H1 (cell line): ENCODE data around the gene SCCPDH. TPM values are rescaled to one million over a fixed set of nuclear protein-coding genes. Genes with fewer than 3 reads are reported as not detected.

Experiments used
- CTCF ChIA-PET: fragments of 300-600 bp; sonication (Branson Sonifier 250); formaldehyde crosslinking; loops from one replicate; lab custom pipeline; 2021; ENCODE audit not compliant: partially characterized antibody; lab: Charles Lee
- POLR2A ChIA-PET: fragments of 300-600 bp; sonication (Branson Sonifier 250); formaldehyde crosslinking; loops from one replicate; lab custom pipeline; 2021; ENCODE audit warnings: inconsistent platforms; ENCODE audit not compliant: partially characterized antibody; lab: Charles Lee
- DNase-seq, 2 experiments: peaks; one replicate each; pipeline versions ENCODE4 v3.0.0 to v3.0.0-alpha.2; 2010 to 2022; ENCODE audit warnings: low spot score in 2 of 2, low read depth in 1 of 2, mixed read lengths in 1 of 2
- FAIRE-seq: peaks from 2 replicates; lab custom pipeline; 2011; peaks lifted over from hg19 to GRCh38; lab: Jason Lieb, UNC
- H2AFZ ChIP-seq: 2 replicates; pipeline ENCODE4 v1.8.1; 2012; ENCODE audit warnings: low read length, inconsistent platforms
- H2AK5ac ChIP-seq: 2 replicates; pipeline ENCODE4 v1.6.1; 2013; ENCODE audit warnings: low read depth, low read length
- H2BK120ac ChIP-seq: replicated peaks from 2 replicates; pipeline ENCODE3; 2013; ENCODE audit warnings: low read depth, low read length, inconsistent platforms
- H2BK12ac ChIP-seq: 2 replicates; pipeline ENCODE4 v1.6.1; 2013; ENCODE audit warnings: low read depth, low read length
- H2BK15ac ChIP-seq: 2 replicates; pipeline ENCODE4 v1.6.1; 2013; ENCODE audit warnings: low read length
- H2BK20ac ChIP-seq: 2 replicates; pipeline ENCODE4 v1.6.1; 2013; ENCODE audit warnings: low read length
- H2BK5ac ChIP-seq: 2 replicates; pipeline ENCODE4 v1.6.1; 2013; ENCODE audit warnings: low read depth, low read length
- H3K14ac ChIP-seq: 2 replicates; pipeline ENCODE4 v1.6.1; 2013; ENCODE audit warnings: inconsistent platforms; ENCODE audit not compliant: insufficient read length
- H3K18ac ChIP-seq: 2 replicates; pipeline ENCODE4 v1.6.1; 2013; ENCODE audit warnings: low read length; ENCODE audit errors: extremely low read depth
- H3K23ac ChIP-seq: 2 replicates; pipeline ENCODE4 v1.6.1; 2013; ENCODE audit warnings: inconsistent platforms; ENCODE audit not compliant: insufficient read length
- H3K23me2 ChIP-seq: 2 replicates; pipeline ENCODE4 v1.6.1; 2013; ENCODE audit warnings: low read depth, low read length
- H3K27ac ChIP-seq: 2 replicates; pipeline ENCODE4 v1.6.1; 2011; ENCODE audit warnings: low read depth, low read length, inconsistent platforms
- H3K27me3 ChIP-seq, 4 experiments: replicated peaks in 1 of 4; 1 replicate in 1 of 4; 2 replicates in 3 of 4; pipeline versions ENCODE4 v1.6.1 to v1.8.1; 2011 to 2013; ENCODE audit warnings: low read length in 3 of 4, mild to moderate bottlenecking in 3 of 4, inconsistent platforms in 2 of 4, mixed read lengths in 2 of 4, moderate library complexity in 1 of 4; ENCODE audit not compliant: control insufficient read depth in 3 of 4, insufficient read depth in 3 of 4; ENCODE audit errors: extremely low read depth in 1 of 4
- H3K36me3 ChIP-seq, 4 experiments: 2 replicates each; pipeline versions ENCODE4 v1.6.1 to v1.8.1; 2011 to 2013; ENCODE audit warnings: mild to moderate bottlenecking in 4 of 4, low read length in 3 of 4, moderate library complexity in 2 of 4, control low read depth in 1 of 4, inconsistent platforms in 1 of 4; ENCODE audit not compliant: insufficient read depth in 4 of 4, control insufficient read depth in 2 of 4
- H3K4ac ChIP-seq: replicated peaks from 2 replicates; pipeline ENCODE3; 2013; ENCODE audit warnings: low read length, low read depth, mixed read lengths, inconsistent platforms; ENCODE audit not compliant: insufficient read length
- H3K4me1 ChIP-seq, 4 experiments: replicated peaks in 1 of 4; 1 replicate in 1 of 4; 2 replicates in 3 of 4; pipeline versions ENCODE4 v1.6.1 to v1.8.1; 2011 to 2013; ENCODE audit warnings: low read length in 3 of 4, inconsistent platforms in 2 of 4, mixed read lengths in 1 of 4; ENCODE audit not compliant: insufficient read depth in 4 of 4, control insufficient read depth in 3 of 4
- H3K4me2 ChIP-seq, 2 experiments: 2 replicates each; pipeline versions ENCODE4 v1.6.1 to v1.8.1; 2011 to 2013; ENCODE audit warnings: low read depth in 2 of 2, low read length in 2 of 2, control low read depth in 1 of 2, inconsistent platforms in 1 of 2, mild to moderate bottlenecking in 1 of 2; ENCODE audit not compliant: insufficient read depth in 1 of 2
- H3K4me3 ChIP-seq, 4 experiments: fragments of 200-600, 300-600 bp in 1 of 4; sonication (generic), shearing (Covaris generic), sonication (Bioruptor Twin) in 1 of 4; 2 replicates each; pipeline versions ENCODE4 v1.5.1 to v1.8.1; 2011 to 2016; ENCODE audit warnings: low read length in 4 of 4, low read depth in 3 of 4, control low read depth in 2 of 4, inconsistent platforms in 2 of 4, mild to moderate bottlenecking in 2 of 4, mixed read lengths in 1 of 4, moderate library complexity in 1 of 4; ENCODE audit not compliant: insufficient read depth in 2 of 4; ENCODE audit errors: extremely low read depth in 1 of 4
- H3K56ac ChIP-seq: replicated peaks from 2 replicates; pipeline ENCODE3; 2013; ENCODE audit warnings: low read depth, mild to moderate bottlenecking, mixed read lengths, low read length, inconsistent platforms; ENCODE audit not compliant: insufficient read length
- H3K79me1 ChIP-seq: 2 replicates; pipeline ENCODE4 v1.6.1; 2013; ENCODE audit warnings: low read depth, low read length, control low read depth
- H3K79me2 ChIP-seq, 2 experiments: 2 replicates each; pipeline versions ENCODE4 v1.6.1 to v1.8.1; 2012 to 2013; ENCODE audit warnings: low read length in 2 of 2, mild to moderate bottlenecking in 2 of 2, inconsistent platforms in 1 of 2; ENCODE audit not compliant: insufficient read depth in 2 of 2, control insufficient read depth in 1 of 2
- H3K9ac ChIP-seq, 4 experiments: replicated peaks in 1 of 4; 1 replicate in 1 of 4; 2 replicates in 3 of 4; pipeline versions ENCODE4 v1.6.1 to v1.8.1; 2011 to 2013; ENCODE audit warnings: low read depth in 3 of 4, low read length in 3 of 4, control low read depth in 2 of 4, mild to moderate bottlenecking in 2 of 4, moderate library complexity in 2 of 4, inconsistent platforms in 1 of 4; ENCODE audit errors: extremely low read depth in 1 of 4
- H3K9me3 ChIP-seq, 2 experiments: 2 replicates each; pipeline versions ENCODE4 v1.6.1 to v1.8.1; 2012 to 2013; ENCODE audit warnings: mild to moderate bottlenecking in 2 of 2, moderate library complexity in 2 of 2, control low read depth in 1 of 2, inconsistent platforms in 1 of 2, low read depth in 1 of 2, low read length in 1 of 2, mixed read lengths in 1 of 2; ENCODE audit not compliant: insufficient read depth in 2 of 2
- H4K20me1 ChIP-seq, 2 experiments: replicated peaks in 1 of 2; 2 replicates each; pipeline versions ENCODE3 to v1.8.1; 2011 to 2013; ENCODE audit warnings: inconsistent platforms in 2 of 2, low read length in 2 of 2, mild to moderate bottlenecking in 1 of 2; ENCODE audit not compliant: insufficient read depth in 2 of 2, control insufficient read depth in 1 of 2
- H4K5ac ChIP-seq: 2 replicates; pipeline ENCODE4 v1.6.1; 2013; ENCODE audit warnings: low read length, low read depth, mixed read lengths, inconsistent platforms; ENCODE audit not compliant: insufficient read length
- H4K8ac ChIP-seq: 2 replicates; pipeline ENCODE4 v1.8.0; 2013; ENCODE audit warnings: mild to moderate bottlenecking, moderate library complexity, low read length, inconsistent platforms; ENCODE audit not compliant: insufficient read depth; ENCODE audit errors: extremely low read depth
- H4K91ac ChIP-seq: replicated peaks from 2 replicates; pipeline ENCODE3; 2013; ENCODE audit warnings: low read length, mixed read lengths, inconsistent platforms; ENCODE audit not compliant: insufficient read length
- CTCF ChIP-seq, 3 experiments: IDR thresholded peaks; 1 replicate in 2 of 3; 2 replicates in 1 of 3; pipeline versions ENCODE4 v1.5.1 to v1.6.1; 2011; ENCODE audit warnings: low read length in 3 of 3, mild to moderate bottlenecking in 3 of 3, inconsistent platforms in 2 of 3, low read depth in 1 of 3, moderate library complexity in 1 of 3; ENCODE audit not compliant: insufficient read depth in 1 of 3; ENCODE audit errors: control extremely low read depth in 1 of 3
- MAX ChIP-seq: IDR thresholded peaks from 2 replicates; pipeline ENCODE4 v1.6.1; 2012; ENCODE audit warnings: inconsistent platforms
- NRF1 ChIP-seq: IDR thresholded peaks from 2 replicates; pipeline ENCODE4 v1.6.1; 2011; ENCODE audit warnings: mild to moderate bottlenecking, low read depth, low read length, improper control_type of control experiment
- WGBS, 2 experiments: shearing (Covaris generic) in 1 of 2; methylation state at CpG; one replicate each; pipeline versions ENCODE4 v1.1.6 to v1.1.7; 2013 to 2015; ENCODE audit warnings: low lambda C conversion rate in 2 of 2, mixed read lengths in 2 of 2, inconsistent platforms in 1 of 2, low coverage in 1 of 2, missing lambda C conversion rate in 1 of 2; ENCODE audit not compliant: insufficient replicate concordance in 2 of 2, insufficient coverage in 1 of 2, insufficient read length in 1 of 2; ENCODE audit errors: extremely low coverage in 1 of 2, missing lambda C conversion rate in 1 of 2; 5-methylcytosine and 5-hydroxymethylcytosine counted together
- polyA plus RNA-seq, 7 experiments: library from polyadenylated mRNA; depleted of rRNA in 3 of 7; stranded (reverse) in 5 of 7; unstranded in 2 of 7; fragments of >200 nt in 5 of 7; fragments of 200-250 nt in 2 of 7; gene quantifications; 1 replicate in 5 of 7; 2 replicates in 1 of 7; 4 replicates in 1 of 7; pipeline versions ENCODE4 v1.2.1 to v1.2.3, GENCODE V29; 2011 to 2013; ENCODE audit warnings: missing spikeins in 2 of 7, mixed read lengths in 2 of 7
- total RNA-seq: library from RNA; stranded (reverse); fragmentation: NEBNext Ultra II Directional; extraction: Animal tissue kit (Norgen Biotek cat#: 25700); gene quantifications from 2 replicates; pipeline ENCODE4 v1.2.1, GENCODE V29; 2021

Gene SCCPDH
- total and polyA plus RNA-seq, 2 of the 8 experiments (the other 6 are each of a cell fraction or from before 2014, with no cell fraction given) = 9.5 to 17.0 TPM

- no peaks in the 10 kb centered on the region for H3K36me3 ChIP-seq
- FAIRE-seq = no peak
- peaks cover 4 to 10% (median 7%) of the 10 kb centered on the region in 4 experiments for H3K4me1 ChIP-seq
- no peak overlapping the region for H2BK12ac ChIP-seq
- no peak overlapping the region for H2BK20ac ChIP-seq
- H3K4me2 ChIP-seq = no peak overlapping the region
- POLR2A ChIA-PET = interaction anchor here (2.5 kb wide), 1 partner anchor 15 kb away, joined by 10 read pairs; no protein-coding TSS in a partner anchor
- H4K8ac ChIP-seq = no peak overlapping the region
- H2BK120ac ChIP-seq = no peak overlapping the region
- H3K79me1 ChIP-seq = no peaks in the 10 kb centered on the region
- H4K20me1 ChIP-seq = no peaks in the 10 kb centered on the region
- H2BK5ac ChIP-seq = no peak overlapping the region
- H3K9me3 ChIP-seq = no peaks in the 10 kb centered on the region
- H3K14ac ChIP-seq = no peak overlapping the region
- no peak overlapping the region for H3K56ac ChIP-seq
- no peaks in the 10 kb centered on the region for H3K27me3 ChIP-seq
- no peak overlapping the region for H3K4ac ChIP-seq
- 82% methylated on average over 6 of the region's 6 CpGs; no CpG with 5 or more reads in 1 of the 2 experiments for WGBS, 2 experiments
- H3K23ac ChIP-seq = no peak overlapping the region
- no peak overlapping the region for H3K4me3 ChIP-seq
- no peak overlapping the region for H3K9ac ChIP-seq
- CTCF ChIA-PET = interaction anchor here (0.9 to 1.8 kb wide), 2 partner anchors 10 to 26 kb away, joined by 4 to 7 read pairs; no protein-coding TSS in a partner anchor
- H3K18ac ChIP-seq = no peak overlapping the region
- DNase-seq = no peak
- no peak overlapping the region for H4K91ac ChIP-seq
- H3K23me2 ChIP-seq = no peaks in the 10 kb centered on the region; the same call in 1 of the 2 replicates
- no peak overlapping the region for H2BK15ac ChIP-seq
- no peak overlapping the region for H3K27ac ChIP-seq
- H2AK5ac ChIP-seq = no peak overlapping the region
- TF ChIP-seq NRF1 (no peak), MAX (no peak), CTCF (IDR thresholded peaks at IDR 0.05; ENCODE audit: control extremely low read depth in 1 of 3, insufficient read depth in 1 of 3, low read depth in 1 of 3, low read length in 3 of 3) (0 out of 4 replicates have a peak, but pooled peaks of 1 of the 3 experiments have one; percentile 6)
- no peaks in the 10 kb centered on the region for H3K79me2 ChIP-seq
- H2AFZ ChIP-seq = no peak overlapping the region
- no peak overlapping the region for H4K5ac ChIP-seq
Observed at GRCh38 chr1:246809473-246809872, 85.3 kb downstream of the SCCPDH start.
